GM11168 (cell line): Measurements from ENCODE around the gene SLC19A1.

ENCODE experiments used
- in situ Hi-C: fragments of 300-500 bp; cut with MboI; formaldehyde crosslinking; loops from one replicate; pipeline ENCODE4 v1.12.0; 2022; ENCODE audit warnings: low sequenced_read_pairs; ENCODE audit not compliant: unreplicated experiment

The SLC19A1 gene

DNA sequence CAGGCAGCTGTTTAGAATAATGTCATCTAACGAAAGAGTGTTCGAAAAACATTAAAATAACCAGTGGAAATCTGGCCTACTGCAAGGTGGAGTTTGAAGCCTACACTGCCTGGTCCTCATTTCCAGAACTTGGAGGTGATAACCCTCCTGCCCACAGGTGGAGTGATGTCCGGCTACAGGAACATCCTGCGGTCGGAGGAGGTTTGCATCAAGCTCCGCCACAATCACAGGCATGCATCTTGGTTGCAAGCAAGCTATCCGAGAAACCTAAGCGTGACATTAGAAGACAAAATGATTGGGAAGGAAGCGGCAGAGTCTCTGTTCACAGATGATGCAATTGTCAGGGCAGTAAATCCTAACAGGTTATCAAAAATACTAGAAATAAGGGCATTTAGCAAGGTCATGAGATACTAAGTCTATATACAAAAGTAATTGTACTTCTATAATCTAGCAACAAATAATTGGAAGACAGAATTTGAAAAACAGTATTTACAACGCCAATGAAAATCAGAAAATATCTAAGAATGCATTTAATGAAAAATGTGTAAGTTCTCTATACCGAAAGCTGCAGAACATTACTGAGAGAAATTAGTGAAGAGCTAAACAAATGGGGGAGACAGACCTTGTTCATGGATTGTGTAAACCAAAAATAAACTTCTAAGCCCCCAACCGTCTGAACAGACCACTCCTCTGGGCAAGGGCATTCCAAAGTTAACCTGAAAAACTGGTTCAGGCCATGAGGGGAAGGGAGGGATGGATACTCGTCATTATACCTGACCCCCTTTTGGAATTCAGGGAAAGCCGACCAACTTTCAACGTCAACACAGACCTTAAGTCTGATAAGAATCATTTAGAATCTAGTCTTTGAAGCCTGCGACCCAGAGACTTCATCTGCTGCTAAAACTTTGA, 4.7 kb upstream of the SLC19A1 start:
- in situ Hi-C loops: no loop called here

- in situ Hi-C loops: no loop called here
Observed at GRCh38 chr21:45545691-45546531, 3.7 kb upstream of the SLC19A1 start.

- in situ Hi-C loops: no loop called here
Observed at GRCh38 chr21:45545236-45545570, 3.0 kb upstream of the SLC19A1 start.

- in situ Hi-C loops: no loop called here
Observed at GRCh38 chr21:45544449-45545235, 2.4 kb upstream of the SLC19A1 start.

DNA sequence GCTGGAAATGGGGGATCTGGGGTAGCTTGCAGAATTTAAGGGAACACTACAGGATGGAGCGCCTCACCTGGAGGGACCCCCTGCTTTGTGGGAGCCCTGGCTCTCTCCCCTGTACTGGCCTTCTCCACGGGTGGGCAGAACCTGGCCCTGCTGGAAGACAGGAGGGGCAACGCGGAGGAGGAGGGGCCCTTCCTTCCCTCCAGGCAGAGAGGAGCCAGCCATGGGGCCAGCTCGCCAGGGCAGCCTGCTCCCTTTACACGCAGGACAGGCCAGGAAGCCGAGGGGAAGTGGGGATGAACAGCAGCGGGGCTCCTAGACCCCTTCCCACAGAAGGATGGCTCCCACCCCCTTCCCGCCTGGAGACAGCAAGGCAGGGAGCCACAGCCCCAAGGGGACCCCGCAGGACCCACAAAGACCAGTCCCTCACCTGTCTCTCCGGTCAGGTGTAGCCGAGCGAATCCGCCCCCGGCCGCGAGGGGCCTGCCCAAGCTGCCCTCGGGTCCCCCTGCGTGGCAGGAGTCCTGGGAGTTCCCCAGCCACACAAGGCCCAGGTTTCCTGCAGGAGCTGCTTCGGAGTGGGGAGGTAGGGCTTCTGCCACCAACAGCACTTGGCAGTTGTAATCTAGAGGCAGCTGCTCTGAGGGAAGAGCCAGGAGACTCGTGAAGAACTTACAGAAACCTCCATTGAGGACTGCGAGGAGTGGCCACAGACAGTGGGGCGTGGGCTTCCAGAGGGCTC, 1.6 kb upstream of the SLC19A1 start:
- in situ Hi-C loops: no loop called here

- in situ Hi-C loops: no loop called here
Observed at GRCh38 chr21:45543371-45543709, 1.1 kb upstream of the SLC19A1 start.

- in situ Hi-C loops: no loop called here
Observed at GRCh38 chr21:45542667-45543370, 579 bp upstream of the SLC19A1 start.

DNA sequence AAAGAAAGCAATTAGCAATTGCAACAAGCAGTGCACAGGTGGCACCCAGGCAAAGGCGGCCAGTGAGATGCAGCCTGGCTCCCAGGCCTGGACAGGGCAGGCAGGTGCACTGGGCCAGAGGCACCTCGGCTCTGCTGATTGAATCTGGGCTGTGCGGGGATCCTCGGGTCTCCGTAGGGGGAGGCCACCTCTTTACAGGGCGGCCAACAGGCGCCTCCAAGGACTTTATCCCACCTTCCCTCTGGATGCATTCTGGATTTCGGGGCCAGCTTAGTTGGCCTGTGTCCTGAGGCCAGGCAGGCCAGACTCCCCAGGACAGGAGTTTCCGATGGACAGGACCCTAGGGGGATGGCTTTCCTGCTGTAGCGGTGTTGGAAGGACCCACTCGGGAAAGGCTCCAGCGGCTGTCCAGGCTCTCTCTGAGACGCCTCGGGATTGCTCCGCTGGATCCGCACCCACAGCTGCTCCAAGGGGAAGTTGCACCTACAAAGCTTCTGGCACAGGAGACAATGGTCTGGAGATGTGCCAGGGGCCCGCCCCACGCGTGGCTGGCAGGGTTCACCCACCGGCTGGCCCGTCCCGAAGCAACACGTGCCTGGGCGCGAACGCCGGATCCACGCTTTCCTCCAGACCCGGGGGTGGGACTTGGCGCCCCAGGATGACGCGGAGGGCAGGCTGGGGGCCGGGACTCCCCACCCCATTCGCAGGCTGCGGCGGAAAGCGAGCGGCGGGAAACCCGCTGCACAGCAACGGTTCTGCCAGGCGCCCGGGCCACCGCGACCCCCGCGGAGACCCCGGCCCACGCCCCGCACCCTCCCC, 810 bp downstream of the SLC19A1 start:
- in situ Hi-C loops: no loop called here

- in situ Hi-C loops: no loop called here
Observed at GRCh38 chr21:45540601-45540970, 1.7 kb downstream of the SLC19A1 start.

- in situ Hi-C loops: no loop called here
Observed at GRCh38 chr21:45539796-45540600, 2.2 kb downstream of the SLC19A1 start.

GRCh38 chr21:45539046-45539795, 3.0 kb downstream of the SLC19A1 start:
- in situ Hi-C loops: no loop called here

- in situ Hi-C loops: no loop called here
Observed at GRCh38 chr21:45538381-45539045, 3.7 kb downstream of the SLC19A1 start.

GRCh38 chr21:45537746-45538291, 4.4 kb downstream of the SLC19A1 start:
- in situ Hi-C loops: no loop called here

DNA sequence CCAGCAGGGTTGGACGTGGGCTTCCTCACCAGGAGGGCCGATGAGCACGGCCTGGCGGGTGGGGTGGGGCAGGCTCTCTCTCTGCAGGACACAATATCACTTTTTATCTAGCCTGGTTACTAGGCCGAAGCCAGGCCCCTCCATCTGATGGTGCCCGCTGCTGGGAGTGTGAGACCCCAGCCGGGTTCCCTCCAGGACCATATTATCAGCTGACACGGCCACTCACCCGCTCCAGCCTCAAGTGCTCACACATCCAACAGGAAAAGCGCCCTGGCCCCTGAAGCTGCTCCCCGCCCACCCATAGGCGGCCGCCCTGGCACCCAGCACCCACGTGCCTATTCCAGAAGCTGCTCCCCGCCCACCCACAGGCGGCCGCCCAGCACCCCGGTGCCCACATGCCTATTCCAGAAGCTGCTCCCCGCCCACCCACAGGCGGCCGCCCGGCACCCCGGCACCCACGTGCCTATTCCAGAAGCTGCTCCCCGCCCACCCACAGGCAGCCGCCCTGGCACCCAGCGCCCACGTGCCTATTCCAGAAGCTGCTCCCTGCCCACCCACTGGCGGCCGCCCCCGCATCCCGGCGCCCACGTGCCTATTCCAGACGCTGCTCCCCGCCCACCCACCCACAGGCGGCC, 5.0 kb downstream of the SLC19A1 start:
- in situ Hi-C loops: no loop called here

- in situ Hi-C loops: no loop called here
Observed at GRCh38 chr21:45536301-45537081, 5.7 kb downstream of the SLC19A1 start.
